C4-2B (cell line): ENCODE data around the gene GABARAPL2.
A peak's percentile ranks its signal among the peaks of the same experiment; 100 is the strongest.

Source experiments
- H3K27ac ChIP-seq: fragments of 450-650 bp; 2 replicates; pipeline ENCODE4 v1.5.1; 2017
- ZFX ChIP-seq: fragments of 450-650 bp; IDR thresholded peaks from 2 replicates; pipeline ENCODE4 v1.6.1; 2017
- TF ChIP-seq, protein P1 (sequence below): fragments of 450-650 bp; conservative IDR thresholded peaks from 2 replicates; pipeline ENCODE4 v1.5.1; 2017; ENCODE audit warnings: mild to moderate bottlenecking

Gene GABARAPL2

GRCh38 chr16:75556431-75556950, 9.7 kb upstream of the GABARAPL2 start:
- peak overlapping the region; percentile 69 for H3K27ac ChIP-seq
- TF ChIP-seq, protein P1, sequence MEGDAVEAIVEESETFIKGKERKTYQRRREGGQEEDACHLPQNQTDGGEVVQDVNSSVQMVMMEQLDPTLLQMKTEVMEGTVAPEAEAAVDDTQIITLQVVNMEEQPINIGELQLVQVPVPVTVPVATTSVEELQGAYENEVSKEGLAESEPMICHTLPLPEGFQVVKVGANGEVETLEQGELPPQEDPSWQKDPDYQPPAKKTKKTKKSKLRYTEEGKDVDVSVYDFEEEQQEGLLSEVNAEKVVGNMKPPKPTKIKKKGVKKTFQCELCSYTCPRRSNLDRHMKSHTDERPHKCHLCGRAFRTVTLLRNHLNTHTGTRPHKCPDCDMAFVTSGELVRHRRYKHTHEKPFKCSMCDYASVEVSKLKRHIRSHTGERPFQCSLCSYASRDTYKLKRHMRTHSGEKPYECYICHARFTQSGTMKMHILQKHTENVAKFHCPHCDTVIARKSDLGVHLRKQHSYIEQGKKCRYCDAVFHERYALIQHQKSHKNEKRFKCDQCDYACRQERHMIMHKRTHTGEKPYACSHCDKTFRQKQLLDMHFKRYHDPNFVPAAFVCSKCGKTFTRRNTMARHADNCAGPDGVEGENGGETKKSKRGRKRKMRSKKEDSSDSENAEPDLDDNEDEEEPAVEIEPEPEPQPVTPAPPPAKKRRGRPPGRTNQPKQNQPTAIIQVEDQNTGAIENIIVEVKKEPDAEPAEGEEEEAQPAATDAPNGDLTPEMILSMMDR: no peak
- TF ChIP-seq ZFX: no peak

DNA sequence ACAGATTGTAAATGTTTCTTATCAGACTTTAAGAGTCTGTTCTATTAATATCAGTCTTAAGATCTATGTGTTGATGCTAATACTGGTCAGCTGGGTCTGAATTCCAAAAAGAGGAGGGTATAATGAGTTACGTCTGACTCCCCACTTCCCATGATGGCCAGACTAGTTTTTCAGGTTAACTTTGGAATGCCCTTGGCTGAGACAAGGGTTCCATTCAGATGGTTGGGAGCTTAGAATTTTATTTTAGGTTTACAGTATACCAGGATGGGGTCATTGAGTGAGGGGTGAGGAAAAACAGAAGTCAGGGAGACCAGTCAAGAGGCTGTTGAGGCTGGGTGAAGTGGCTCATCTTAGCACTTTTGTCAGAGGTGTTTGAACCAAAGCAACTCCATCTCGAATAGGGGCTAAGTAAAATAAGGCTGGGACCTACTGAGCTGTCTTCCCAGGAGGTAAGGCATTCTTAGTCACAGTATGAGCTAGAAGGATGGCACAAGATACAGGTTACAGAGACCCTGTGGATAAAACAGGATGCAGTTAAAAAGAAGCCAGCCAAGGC, 7.3 kb upstream of the GABARAPL2 start:
- no peak overlapping the region for H3K27ac ChIP-seq
- TF ChIP-seq, protein P1: no peak
- TF ChIP-seq ZFX: no peak

GRCh38 chr16:75559564-75560372, 6.4 kb upstream of the GABARAPL2 start:
- no peak for TF ChIP-seq ZFX
- TF ChIP-seq, protein P1: no peak
- no peak overlapping the region for H3K27ac ChIP-seq

DNA sequence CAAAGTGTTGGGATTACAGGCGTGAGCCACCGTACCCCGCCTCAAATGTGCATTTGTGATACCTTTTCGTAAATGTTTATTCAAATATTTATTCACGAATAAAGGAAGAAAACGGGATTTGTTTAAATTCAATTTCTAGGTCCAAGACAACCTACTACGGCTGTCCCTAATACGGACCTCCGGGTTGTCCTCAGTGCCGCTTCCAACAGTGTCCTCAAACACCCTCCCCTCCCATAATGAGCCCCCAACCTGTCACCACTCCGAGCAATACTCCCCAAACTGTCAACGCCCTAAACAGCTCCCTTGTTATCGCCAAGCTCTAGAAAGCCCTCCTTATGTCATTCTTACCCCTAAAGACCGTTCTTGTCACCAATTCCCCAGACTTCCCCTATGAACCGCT, 539 bp upstream of the GABARAPL2 start:
- peak overlapping the region; percentile 78; the same call in 1 of the 2 replicates for H3K27ac ChIP-seq
- no peak for TF ChIP-seq ZFX
- TF ChIP-seq, protein P1: no peak

DNA sequence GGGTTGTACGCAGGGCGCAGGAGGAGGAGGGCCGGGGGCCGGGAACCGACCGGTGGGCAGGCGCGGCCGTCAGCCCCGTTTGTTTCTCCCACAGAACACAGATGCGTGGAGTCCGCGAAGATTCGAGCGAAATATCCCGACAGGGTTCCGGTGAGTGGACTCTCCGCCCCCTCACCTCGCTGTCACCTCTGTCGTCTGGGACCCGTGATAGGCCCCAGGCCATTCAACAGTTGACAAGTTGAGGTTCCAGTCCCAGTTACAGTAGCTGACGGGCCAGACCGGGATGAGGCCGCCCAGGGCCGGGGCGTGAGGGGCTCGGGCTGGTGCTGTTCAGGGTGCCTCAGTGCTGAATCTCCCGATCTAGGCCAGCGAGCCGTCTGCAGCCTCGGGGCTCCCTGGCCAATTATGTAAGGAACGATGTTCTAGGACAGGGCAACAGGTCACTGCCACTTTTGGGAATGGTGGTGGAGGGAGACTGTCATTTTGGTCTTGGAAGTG, 628 bp downstream of the GABARAPL2 start:
- peak; percentile 53 for TF ChIP-seq ZFX
- TF ChIP-seq, protein P1: no peak
- H3K27ac ChIP-seq: peak overlapping the region; percentile 78

DNA sequence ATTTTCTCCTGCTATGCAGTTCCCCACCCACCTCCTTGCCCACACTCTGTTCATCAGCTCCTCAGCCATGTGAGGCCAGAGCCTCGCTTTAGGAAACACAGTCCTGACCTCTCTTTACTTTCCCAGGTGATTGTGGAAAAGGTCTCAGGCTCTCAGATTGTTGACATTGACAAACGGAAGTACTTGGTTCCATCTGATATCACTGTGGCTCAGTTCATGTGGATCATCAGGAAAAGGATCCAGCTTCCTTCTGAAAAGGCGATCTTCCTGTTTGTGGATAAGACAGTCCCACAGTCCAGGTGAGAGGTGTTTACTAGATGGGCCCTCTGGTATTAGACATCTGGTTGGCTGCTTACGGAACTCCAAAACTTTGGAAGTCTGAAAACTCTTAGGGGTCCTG, 1.7 kb downstream of the GABARAPL2 start:
- no peak for TF ChIP-seq ZFX
- TF ChIP-seq, protein P1: no peak
- H3K27ac ChIP-seq: no peak overlapping the region; the same call in 1 of the 2 replicates

DNA sequence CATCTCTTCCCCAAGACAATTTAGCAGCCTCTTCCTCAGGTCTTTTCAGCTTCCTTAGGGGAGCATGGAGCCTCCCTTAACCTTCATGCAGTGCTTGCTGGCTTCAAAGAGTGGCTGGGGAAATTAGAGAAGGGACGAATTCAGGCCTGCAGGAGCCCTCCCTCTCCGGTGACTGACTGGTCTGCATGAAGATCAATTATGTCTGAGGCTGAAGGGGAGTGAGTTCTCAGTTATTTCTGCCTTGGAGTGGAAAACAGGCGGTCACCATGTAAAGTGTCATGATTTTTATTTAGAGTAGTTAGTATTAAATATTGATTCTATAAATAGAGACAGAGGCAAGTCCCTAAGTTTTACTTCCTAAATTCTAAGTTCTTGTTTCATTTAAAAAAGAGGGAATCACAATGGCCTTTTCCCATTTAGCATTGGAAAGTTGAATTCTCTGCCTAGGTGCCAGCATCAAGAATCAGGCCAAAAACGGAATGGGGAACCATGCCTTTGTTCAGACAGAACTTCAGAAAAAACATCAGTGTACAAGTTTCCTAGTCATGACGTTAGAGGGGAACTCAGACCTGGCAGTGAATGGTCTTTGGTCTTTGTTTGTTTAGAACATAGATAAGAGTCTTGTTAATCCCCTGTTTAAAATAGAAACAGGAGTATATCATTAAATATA, 4.4 kb downstream of the GABARAPL2 start:
- TF ChIP-seq ZFX: no peak
- TF ChIP-seq, protein P1: no peak
- no peak overlapping the region for H3K27ac ChIP-seq
